ENCODE measurements around the gene HS2ST1. TPM values are rescaled to one million over a fixed set of nuclear protein-coding genes. Genes with fewer than 3 reads are reported as not detected.

The HS2ST1 gene
- total RNA-seq, 2 donors from 2014 or later, result 7.7 TPM

DNA sequence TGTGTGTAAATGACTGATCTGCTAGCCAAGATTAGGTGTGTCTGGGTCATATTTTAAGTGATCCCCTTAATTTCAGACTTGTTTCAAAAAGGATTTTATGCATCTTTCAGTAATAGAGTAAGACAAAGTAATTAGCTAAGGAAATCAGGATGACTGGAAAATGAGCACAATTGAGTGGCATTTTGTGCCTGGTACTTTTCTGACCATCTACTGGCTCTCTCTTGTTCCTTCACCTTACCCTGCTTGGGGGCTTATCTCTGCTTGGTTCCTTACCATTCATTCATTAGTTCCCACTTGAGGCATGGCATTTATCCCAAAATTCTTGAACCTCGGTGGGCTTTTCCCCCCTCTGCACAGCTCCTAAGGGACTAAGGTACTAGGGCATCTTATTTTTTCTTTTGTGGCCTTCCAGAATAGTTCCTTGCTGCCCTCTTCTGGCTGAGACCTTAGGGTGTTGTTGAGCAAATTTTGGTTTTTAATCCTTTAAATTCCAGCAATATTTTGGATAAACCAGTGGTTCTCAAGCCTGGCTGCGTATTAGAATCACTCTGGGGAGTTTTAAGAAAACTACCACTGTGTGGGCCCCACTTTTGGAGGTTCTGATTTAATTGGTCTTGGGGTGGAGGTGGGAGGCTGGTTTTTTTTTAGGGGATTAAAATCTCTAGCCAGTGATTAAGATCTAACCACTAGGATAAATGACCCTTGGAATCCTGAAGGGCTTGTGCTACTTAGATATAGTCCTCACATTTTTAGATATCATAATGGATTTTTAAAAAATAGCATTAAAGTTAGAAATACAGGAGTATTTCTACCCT is 50.8 kb downstream of the HS2ST1 start:
- TF ChIP-seq, protein P1, sequence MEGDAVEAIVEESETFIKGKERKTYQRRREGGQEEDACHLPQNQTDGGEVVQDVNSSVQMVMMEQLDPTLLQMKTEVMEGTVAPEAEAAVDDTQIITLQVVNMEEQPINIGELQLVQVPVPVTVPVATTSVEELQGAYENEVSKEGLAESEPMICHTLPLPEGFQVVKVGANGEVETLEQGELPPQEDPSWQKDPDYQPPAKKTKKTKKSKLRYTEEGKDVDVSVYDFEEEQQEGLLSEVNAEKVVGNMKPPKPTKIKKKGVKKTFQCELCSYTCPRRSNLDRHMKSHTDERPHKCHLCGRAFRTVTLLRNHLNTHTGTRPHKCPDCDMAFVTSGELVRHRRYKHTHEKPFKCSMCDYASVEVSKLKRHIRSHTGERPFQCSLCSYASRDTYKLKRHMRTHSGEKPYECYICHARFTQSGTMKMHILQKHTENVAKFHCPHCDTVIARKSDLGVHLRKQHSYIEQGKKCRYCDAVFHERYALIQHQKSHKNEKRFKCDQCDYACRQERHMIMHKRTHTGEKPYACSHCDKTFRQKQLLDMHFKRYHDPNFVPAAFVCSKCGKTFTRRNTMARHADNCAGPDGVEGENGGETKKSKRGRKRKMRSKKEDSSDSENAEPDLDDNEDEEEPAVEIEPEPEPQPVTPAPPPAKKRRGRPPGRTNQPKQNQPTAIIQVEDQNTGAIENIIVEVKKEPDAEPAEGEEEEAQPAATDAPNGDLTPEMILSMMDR (IDR thresholded peaks at IDR 0.05), result peak; percentile 50 to 76
- no peak for DNase-seq (ENCODE audit: low spot score)
- no peak overlapping the region for H3K4me3 ChIP-seq
- H3K4me1 ChIP-seq, result no peaks in the 10 kb centered on the region
- no peak overlapping the region for H3K27ac ChIP-seq
- H3K9me3 ChIP-seq, result no peaks in the 10 kb centered on the region
- no peaks in the 10 kb centered on the region for H3K36me3 ChIP-seq
- H3K27me3 ChIP-seq, result no peaks in the 10 kb centered on the region

DNA sequence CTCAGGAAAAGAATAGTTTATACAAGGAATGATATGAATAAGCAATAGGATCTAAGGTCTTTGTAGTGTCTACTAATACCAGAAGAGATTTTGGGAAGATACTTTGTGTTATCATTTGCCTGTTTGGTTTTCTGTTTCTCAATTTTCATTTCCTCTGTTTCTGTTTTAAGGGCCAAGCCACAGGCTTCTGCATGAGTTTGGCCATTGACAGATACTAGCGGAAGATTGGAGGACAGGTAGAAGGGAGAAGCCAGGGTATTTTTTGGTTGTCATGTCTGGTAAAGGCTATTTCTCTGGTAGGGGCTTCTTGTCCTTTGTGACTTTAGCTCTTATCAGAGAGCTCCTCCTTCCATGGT is 51.4 kb downstream of the HS2ST1 start:
- no peak for DNase-seq (ENCODE audit: low spot score)
- TF ChIP-seq, protein P1 (IDR thresholded peaks at IDR 0.05), result no peak
- H3K27me3 ChIP-seq, result no peaks in the 10 kb centered on the region
- H3K4me3 ChIP-seq, result no peak overlapping the region
- H3K27ac ChIP-seq, result no peak overlapping the region
- H3K9me3 ChIP-seq, result no peaks in the 10 kb centered on the region
- H3K36me3 ChIP-seq, result no peaks in the 10 kb centered on the region
- H3K4me1 ChIP-seq, result no peaks in the 10 kb centered on the region

DNA sequence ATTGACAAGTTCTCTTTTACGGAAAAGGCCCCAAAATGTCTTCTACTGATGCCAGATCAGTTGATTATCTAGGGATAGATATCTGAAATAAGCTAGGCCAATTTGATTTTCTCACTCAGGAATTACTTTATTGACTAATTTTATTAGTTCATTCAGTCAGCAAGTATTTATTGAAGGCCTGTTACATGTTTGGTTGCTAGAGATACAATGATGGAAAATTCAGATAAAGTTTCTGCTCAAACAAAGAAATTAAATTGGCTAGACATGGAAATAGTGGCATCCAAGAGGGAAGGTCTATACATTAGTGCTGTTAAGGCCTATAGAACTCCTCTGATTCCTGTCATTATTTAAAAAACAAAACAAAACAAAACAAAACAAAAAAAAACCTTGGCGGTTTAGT is 56.5 kb downstream of the HS2ST1 start:
- no peak overlapping the region for H3K27ac ChIP-seq
- no peaks in the 10 kb centered on the region for H3K4me1 ChIP-seq
- TF ChIP-seq, protein P1 (IDR thresholded peaks at IDR 0.05), result no peak
- H3K9me3 ChIP-seq, result no peaks in the 10 kb centered on the region
- no peak for DNase-seq (ENCODE audit: low spot score)
- H3K27me3 ChIP-seq, result no peaks in the 10 kb centered on the region
- no peaks in the 10 kb centered on the region for H3K36me3 ChIP-seq
- no peak overlapping the region for H3K4me3 ChIP-seq

DNA sequence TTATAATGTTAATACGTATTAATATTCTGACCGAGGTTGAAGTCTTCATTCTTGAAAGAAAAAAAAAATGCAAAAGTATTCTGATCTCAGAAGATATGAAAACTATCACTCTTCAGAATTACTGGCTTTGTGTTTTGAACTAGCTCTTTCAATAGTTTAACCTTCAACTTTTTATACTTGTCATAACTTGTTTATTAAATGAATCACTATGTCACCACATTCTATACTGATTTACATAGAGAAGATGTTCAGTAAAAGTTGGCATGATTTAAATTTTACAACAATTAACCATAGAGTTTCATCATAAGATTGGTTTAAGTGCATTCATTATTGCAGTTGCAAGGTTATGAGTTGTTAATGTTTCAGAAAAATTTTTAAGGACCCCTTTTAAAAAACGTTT is 57.3 kb downstream of the HS2ST1 start:
- TF ChIP-seq, protein P1 (IDR thresholded peaks at IDR 0.05), result no peak
- Histone ChIP-seq H3K9me3 (no peaks in the 10 kb centered on the region), H3K4me3 (no peak overlapping the region), H3K27ac (no peak overlapping the region), H3K4me1 (no peaks in the 10 kb centered on the region), H3K27me3 (no peaks in the 10 kb centered on the region), H3K36me3 (no peaks in the 10 kb centered on the region)
- DNase-seq (ENCODE audit: low spot score), result no peak

DNA sequence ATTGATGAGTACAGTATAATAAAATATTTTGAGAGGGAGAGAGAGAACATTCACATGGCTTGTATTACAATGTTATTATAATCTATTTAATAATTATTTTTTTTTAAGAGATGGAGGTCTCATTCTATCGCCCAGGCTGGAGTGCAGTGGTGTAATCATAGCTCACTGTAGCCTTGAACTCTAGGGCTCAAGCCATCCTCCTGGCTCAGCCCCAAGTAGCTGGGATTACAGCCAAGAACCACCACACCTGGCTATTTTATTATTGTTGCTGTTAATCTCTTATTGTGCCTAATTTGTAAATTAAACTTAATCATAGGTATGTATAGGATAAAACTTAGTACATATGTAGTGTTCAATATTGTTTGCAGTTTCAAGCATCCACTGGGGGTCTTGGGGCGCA is 57.8 kb downstream of the HS2ST1 start:
- Histone ChIP-seq H3K4me3 (no peak overlapping the region), H3K4me1 (no peaks in the 10 kb centered on the region), H3K9me3 (no peaks in the 10 kb centered on the region), H3K36me3 (no peaks in the 10 kb centered on the region), H3K27ac (no peak overlapping the region), H3K27me3 (no peaks in the 10 kb centered on the region)
- DNase-seq (ENCODE audit: low spot score), result no peak
- TF ChIP-seq, protein P1 (IDR thresholded peaks at IDR 0.05), result no peak
